Caco-2 (cell line): ENCODE measurements around the gene KRTAP5-10. TPM values are rescaled to one million over a fixed set of nuclear protein-coding genes. Genes with fewer than 3 reads are reported as not detected.
"Not testable (repeated sequence)": the region's sequence is repeated elsewhere in the genome, so short reads cannot be mapped to it uniquely, and the experiment has no call there.

Source experiments
- BruUV-seq: library from RNA; stranded (reverse); fragments of 400-500 nt; replicated peaks from 2 replicates; lab custom pipeline; 2021; lab: Mats Ljungman, UMichigan
- CTCF ChIA-PET: fragments of 300-600 bp; sonication (Branson Sonifier 250); formaldehyde crosslinking; loops from one replicate; lab custom pipeline; 2022; ENCODE audit warnings: antibody characterized with exemption; lab: Charles Lee
- POLR2A ChIA-PET: fragments of 300-600 bp; sonication (Branson Sonifier 250); formaldehyde crosslinking; loops from one replicate; lab custom pipeline; 2022; ENCODE audit warnings: antibody characterized with exemption; lab: Charles Lee
- DNase-seq, 2 experiments: peaks; one replicate each; pipeline versions ENCODE4 v3.0.0 to v3.0.0-alpha.2; 2020 to 2022
- H3K27me3 ChIP-seq: replicated peaks from 2 replicates; pipeline ENCODE4 v1.6.0; 2011; ENCODE audit warnings: low read length; ENCODE audit not compliant: control insufficient read depth, insufficient read depth
- H3K36me3 ChIP-seq: 2 replicates; pipeline ENCODE4 v1.5.1; 2011; ENCODE audit warnings: low read length; ENCODE audit not compliant: control insufficient read depth, insufficient read depth
- H3K4me1 ChIP-seq: fragments of 250-450 bp; sonication (Bioruptor Pico); 2 replicates; pipeline ENCODE4 v1.5.1; 2020; ENCODE audit warnings: mild to moderate bottlenecking
- H3K4me3 ChIP-seq: 2 replicates; pipeline ENCODE4 v1.5.1; 2011; ENCODE audit warnings: low read depth, mild to moderate bottlenecking, control low read depth, low read length
- H3K9me3 ChIP-seq: fragments of 250-450 bp; sonication (Bioruptor Pico); 2 replicates; pipeline ENCODE4 v1.5.1; 2020; ENCODE audit warnings: mild to moderate bottlenecking, moderate library complexity
- H3K27ac Mint-ChIP-seq: one replicate; pipeline ENCODE4 v1.8.0; 2022; ENCODE audit warnings: mixed read lengths; ENCODE audit not compliant: unreplicated experiment
- H3K27me3 Mint-ChIP-seq: one replicate; pipeline ENCODE4 v1.8.0; 2022; ENCODE audit warnings: mixed read lengths; ENCODE audit not compliant: insufficient read depth, unreplicated experiment
- H3K36me3 Mint-ChIP-seq: one replicate; pipeline ENCODE4 v1.8.0; 2022; ENCODE audit warnings: mild to moderate bottlenecking, mixed read lengths; ENCODE audit not compliant: insufficient read depth, unreplicated experiment
- H3K4me1 Mint-ChIP-seq: one replicate; pipeline ENCODE4 v1.8.0; 2022; ENCODE audit warnings: low read depth, mixed read lengths; ENCODE audit not compliant: unreplicated experiment
- H3K4me3 Mint-ChIP-seq: one replicate; pipeline ENCODE4 v1.8.0; 2022; ENCODE audit warnings: mild to moderate bottlenecking, moderate library complexity, mixed read lengths; ENCODE audit not compliant: unreplicated experiment
- H3K9me3 Mint-ChIP-seq: one replicate; pipeline ENCODE4 v1.8.0; 2022; ENCODE audit warnings: mixed read lengths; ENCODE audit not compliant: unreplicated experiment
- CTCF ChIP-seq, 2 experiments: fragments of 200-600 bp in 1 of 2; IDR thresholded peaks; 1 replicate in 1 of 2; 2 replicates in 1 of 2; pipeline versions ENCODE4 v1.5.1 to v1.8.0; 2011 to 2022; ENCODE audit warnings: antibody characterized with exemption in 1 of 2, control low read depth in 1 of 2, inconsistent platforms in 1 of 2, low read depth in 1 of 2, low read length in 1 of 2, mild to moderate bottlenecking in 1 of 2, moderate library complexity in 1 of 2; ENCODE audit not compliant: insufficient read depth in 1 of 2, severe bottlenecking in 1 of 2, unreplicated experiment in 1 of 2
- intact Hi-C: fragments of 100-400 bp; cut with micrococcal nuclease; formaldehyde crosslinking; loops from one replicate; pipeline ENCODE4 v1.10.0; 2022; ENCODE audit not compliant: unreplicated experiment
- total RNA-seq: library from RNA; stranded (reverse); gene quantifications from 2 replicates; pipeline ENCODE4 v1.2.3, GENCODE V29; 2022

Gene KRTAP5-10
- total RNA-seq, 1 experiment from 2014 or later: not detected

- no TSS peak for BruUV-seq
- Mint-ChIP-seq H3K36me3 (no peaks in the 10 kb centered on the region), H3K27ac (no peak overlapping the region), H3K9me3 (peaks cover 19% of the 10 kb centered on the region), H3K4me1 (peaks cover 7% of the 10 kb centered on the region), H3K27me3 (peaks cover 20% of the 10 kb centered on the region), H3K4me3 (no peak overlapping the region)
- Histone ChIP-seq H3K9me3 (no peaks in the 10 kb centered on the region), H3K27me3 (no peaks in the 10 kb centered on the region), H3K4me1 (no peaks in the 10 kb centered on the region), H3K36me3 (no peaks in the 10 kb centered on the region), H3K4me3 (no peak overlapping the region)
- DNase-seq: no peak
- intact Hi-C loops: no loop called here
- CTCF ChIA-PET: interaction anchor here (1.7 kb wide), 1 partner anchor 117 kb away, joined by 24 read pairs; the partner anchor contains the start of gene DHCR7
- no peak for TF ChIP-seq CTCF (IDR thresholded peaks at IDR 0.05; ENCODE audit: insufficient read depth in 1 of 2, low read depth in 1 of 2, low read length in 1 of 2, severe bottlenecking in 1 of 2, unreplicated experiment in 1 of 2)
- POLR2A ChIA-PET: interaction anchor here (0.6 kb wide), 1 partner anchor 112 kb away, joined by 3 read pairs; the partner anchor contains the start of gene NADSYN1
Measured at GRCh38 chr11:71564430-71564829, 933 bp upstream of the KRTAP5-10 start.

- H3K36me3 ChIP-seq: no peaks in the 10 kb centered on the region
- intact Hi-C loops: no loop called here
- H3K27me3 Mint-ChIP-seq: peaks cover 17% of the 10 kb centered on the region
- H3K4me3 Mint-ChIP-seq: no peak overlapping the region
- H3K27ac Mint-ChIP-seq: no peak overlapping the region
- ChIA-PET CTCF (no interaction called here), POLR2A (no interaction called here)
- H3K4me1 Mint-ChIP-seq: peaks cover 13% of the 10 kb centered on the region
- peaks cover 15% of the 10 kb centered on the region for H3K9me3 Mint-ChIP-seq
- no TSS peak for BruUV-seq
- no peaks in the 10 kb centered on the region for H3K9me3 ChIP-seq
- no peak overlapping the region for H3K4me3 ChIP-seq
- DNase-seq: peak in 1 of 2 experiments; percentile 25
- H3K4me1 ChIP-seq: no peaks in the 10 kb centered on the region
- no peaks in the 10 kb centered on the region for H3K27me3 ChIP-seq
- H3K36me3 Mint-ChIP-seq: no peaks in the 10 kb centered on the region
- no peak for TF ChIP-seq CTCF (IDR thresholded peaks at IDR 0.05; ENCODE audit: insufficient read depth in 1 of 2, low read depth in 1 of 2, low read length in 1 of 2, severe bottlenecking in 1 of 2, unreplicated experiment in 1 of 2)
Measured at GRCh38 chr11:71566081-71566620, 788 bp downstream of the KRTAP5-10 start.

GRCh38 chr11:71566626-71567599, 1.6 kb downstream of the KRTAP5-10 start:
- H3K36me3 ChIP-seq, BruUV-seq, H3K27me3 ChIP-seq, intact Hi-C loops, H3K9me3 Mint-ChIP-seq, H3K4me3 ChIP-seq, CTCF ChIA-PET, H3K27ac Mint-ChIP-seq, H3K36me3 Mint-ChIP-seq, H3K9me3 ChIP-seq, H3K4me1 ChIP-seq, H3K4me3 Mint-ChIP-seq: not testable (repeated sequence)
- POLR2A ChIA-PET: interaction anchor here (0.6 kb wide), 1 partner anchor 114 kb away, joined by 3 read pairs; the partner anchor contains the start of gene NADSYN1
- peak in 1 of 2 experiments; percentile 31 for DNase-seq
- peaks cover 17% of the 10 kb centered on the region for H3K27me3 Mint-ChIP-seq
- H3K4me1 Mint-ChIP-seq: peaks cover 13% of the 10 kb centered on the region

- DNase-seq, H3K36me3 Mint-ChIP-seq, POLR2A ChIA-PET, CTCF ChIA-PET, H3K27me3 ChIP-seq, intact Hi-C loops, H3K4me3 ChIP-seq, BruUV-seq, H3K36me3 ChIP-seq, H3K4me1 ChIP-seq, H3K9me3 Mint-ChIP-seq, H3K9me3 ChIP-seq, H3K4me3 Mint-ChIP-seq, H3K27ac Mint-ChIP-seq: not testable (repeated sequence)
- Mint-ChIP-seq H3K27me3 (peaks cover 14% of the 10 kb centered on the region), H3K4me1 (peaks cover 13% of the 10 kb centered on the region)
Measured at GRCh38 chr11:71567633-71568032, 2.3 kb downstream of the KRTAP5-10 start.
